ENCODE data around the gene AQP1. TPM values are rescaled to one million over a fixed set of nuclear protein-coding genes. Genes with fewer than 3 reads are reported as not detected.

The AQP1 gene
- total RNA-seq, 1 donor from 2014 or later = 2.5 TPM

DNA sequence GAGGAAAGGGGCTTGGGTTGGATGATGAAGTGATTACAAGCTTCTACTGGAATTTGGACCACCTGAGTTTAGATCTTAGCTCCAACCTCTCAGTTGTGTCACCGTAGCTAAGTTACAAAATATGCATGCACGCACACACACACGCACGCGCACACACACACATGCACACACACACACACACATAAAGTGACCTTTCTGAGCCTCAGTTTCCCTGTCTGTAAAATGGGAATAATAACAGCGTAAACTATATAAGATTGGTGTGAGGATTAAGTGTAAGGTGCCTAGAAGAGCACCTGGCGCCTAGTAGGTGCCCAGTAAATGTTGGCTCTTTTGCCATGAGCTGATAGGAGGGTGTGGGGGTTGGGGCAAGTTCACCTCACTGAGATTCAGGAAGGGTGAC, 12.6 kb upstream of the AQP1 start:
- H3K4me3 ChIP-seq (ENCODE audit: low read depth, low read length) = no peak overlapping the region
- H3K36me3 ChIP-seq (ENCODE audit: control insufficient read depth, insufficient read depth, low read length) = no peaks in the 10 kb centered on the region
- peaks cover 7% of the 10 kb centered on the region for H3K27me3 ChIP-seq (ENCODE audit: control insufficient read depth, insufficient read depth, low read length)
- no peak for DNase-seq (ENCODE audit: low read depth)
- TF ChIP-seq, protein P1, sequence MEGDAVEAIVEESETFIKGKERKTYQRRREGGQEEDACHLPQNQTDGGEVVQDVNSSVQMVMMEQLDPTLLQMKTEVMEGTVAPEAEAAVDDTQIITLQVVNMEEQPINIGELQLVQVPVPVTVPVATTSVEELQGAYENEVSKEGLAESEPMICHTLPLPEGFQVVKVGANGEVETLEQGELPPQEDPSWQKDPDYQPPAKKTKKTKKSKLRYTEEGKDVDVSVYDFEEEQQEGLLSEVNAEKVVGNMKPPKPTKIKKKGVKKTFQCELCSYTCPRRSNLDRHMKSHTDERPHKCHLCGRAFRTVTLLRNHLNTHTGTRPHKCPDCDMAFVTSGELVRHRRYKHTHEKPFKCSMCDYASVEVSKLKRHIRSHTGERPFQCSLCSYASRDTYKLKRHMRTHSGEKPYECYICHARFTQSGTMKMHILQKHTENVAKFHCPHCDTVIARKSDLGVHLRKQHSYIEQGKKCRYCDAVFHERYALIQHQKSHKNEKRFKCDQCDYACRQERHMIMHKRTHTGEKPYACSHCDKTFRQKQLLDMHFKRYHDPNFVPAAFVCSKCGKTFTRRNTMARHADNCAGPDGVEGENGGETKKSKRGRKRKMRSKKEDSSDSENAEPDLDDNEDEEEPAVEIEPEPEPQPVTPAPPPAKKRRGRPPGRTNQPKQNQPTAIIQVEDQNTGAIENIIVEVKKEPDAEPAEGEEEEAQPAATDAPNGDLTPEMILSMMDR (IDR thresholded peaks at IDR 0.05; ENCODE audit: insufficient read depth, low read length, poor library complexity, severe bottlenecking) = no peak

- H3K36me3 ChIP-seq (ENCODE audit: control insufficient read depth, insufficient read depth, low read length) = no peaks in the 10 kb centered on the region
- no peak for DNase-seq (ENCODE audit: low read depth)
- H3K4me3 ChIP-seq (ENCODE audit: low read depth, low read length) = no peak overlapping the region
- peaks cover 7% of the 10 kb centered on the region for H3K27me3 ChIP-seq (ENCODE audit: control insufficient read depth, insufficient read depth, low read length)
- TF ChIP-seq, protein P1 (IDR thresholded peaks at IDR 0.05; ENCODE audit: insufficient read depth, low read length, poor library complexity, severe bottlenecking) = no peak
Measured at GRCh38 chr7:30899630-30900029, 12.0 kb upstream of the AQP1 start.

DNA sequence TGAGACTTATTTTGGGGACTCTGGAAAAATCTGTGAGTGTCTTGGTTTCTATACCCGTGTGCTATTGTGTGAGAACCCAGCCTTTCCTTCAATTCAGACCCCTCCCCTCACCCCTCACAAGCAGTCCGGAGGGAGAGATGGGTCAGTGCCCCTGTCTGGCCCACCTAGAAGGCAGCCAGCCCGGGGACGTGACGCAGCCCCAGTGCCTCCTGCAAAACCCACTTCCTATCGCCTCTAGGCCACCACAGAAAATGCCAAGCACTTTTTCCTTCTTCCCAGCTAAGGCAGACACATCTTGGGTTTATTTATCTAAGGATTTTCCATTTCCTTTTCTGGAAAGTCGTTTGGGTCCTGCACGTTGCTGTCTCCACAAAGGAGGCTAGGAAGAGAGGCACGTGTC, 11.6 kb upstream of the AQP1 start:
- TF ChIP-seq, protein P1 (IDR thresholded peaks at IDR 0.05; ENCODE audit: insufficient read depth, low read length, poor library complexity, severe bottlenecking) = no peak
- Histone ChIP-seq H3K4me3 (ENCODE audit: low read depth, low read length) (no peak overlapping the region), H3K27me3 (ENCODE audit: control insufficient read depth, insufficient read depth, low read length) (peaks cover 7% of the 10 kb centered on the region), H3K36me3 (ENCODE audit: control insufficient read depth, insufficient read depth, low read length) (no peaks in the 10 kb centered on the region)
- no peak for DNase-seq (ENCODE audit: low read depth)

GRCh38 chr7:30900803-30901362, 10.8 kb upstream of the AQP1 start:
- no peaks in the 10 kb centered on the region for H3K36me3 ChIP-seq (ENCODE audit: control insufficient read depth, insufficient read depth, low read length)
- H3K4me3 ChIP-seq (ENCODE audit: low read depth, low read length) = no peak overlapping the region
- no peak for DNase-seq (ENCODE audit: low read depth)
- TF ChIP-seq, protein P1 (IDR thresholded peaks at IDR 0.05; ENCODE audit: insufficient read depth, low read length, poor library complexity, severe bottlenecking) = no peak
- H3K27me3 ChIP-seq (ENCODE audit: control insufficient read depth, insufficient read depth, low read length) = peaks cover 7% of the 10 kb centered on the region

DNA sequence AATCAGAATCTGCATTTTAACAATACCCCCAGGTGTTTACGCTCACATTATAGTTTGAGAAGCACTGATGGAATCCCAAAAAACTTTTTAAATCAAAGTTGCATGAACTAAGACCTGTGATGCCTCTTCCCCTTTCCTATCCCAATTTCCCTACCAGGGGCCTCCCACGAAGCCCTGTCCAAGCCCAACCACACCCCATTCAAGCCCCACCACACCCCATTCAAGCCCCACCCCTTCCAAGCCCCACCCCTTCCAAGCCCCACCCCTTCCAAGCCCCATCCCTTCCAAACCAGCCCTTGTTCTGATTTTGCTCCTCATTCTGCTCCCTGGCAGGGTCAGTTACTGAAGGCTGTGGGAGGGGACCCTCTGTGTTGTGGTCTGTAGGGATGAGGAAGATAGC, 9.8 kb upstream of the AQP1 start:
- Histone ChIP-seq H3K4me3 (ENCODE audit: low read depth, low read length) (no peak overlapping the region), H3K27me3 (ENCODE audit: control insufficient read depth, insufficient read depth, low read length) (peaks cover 5% of the 10 kb centered on the region), H3K36me3 (ENCODE audit: control insufficient read depth, insufficient read depth, low read length) (no peaks in the 10 kb centered on the region)
- DNase-seq (ENCODE audit: low read depth) = no peak
- TF ChIP-seq, protein P1 (IDR thresholded peaks at IDR 0.05; ENCODE audit: insufficient read depth, low read length, poor library complexity, severe bottlenecking) = no peak

DNA sequence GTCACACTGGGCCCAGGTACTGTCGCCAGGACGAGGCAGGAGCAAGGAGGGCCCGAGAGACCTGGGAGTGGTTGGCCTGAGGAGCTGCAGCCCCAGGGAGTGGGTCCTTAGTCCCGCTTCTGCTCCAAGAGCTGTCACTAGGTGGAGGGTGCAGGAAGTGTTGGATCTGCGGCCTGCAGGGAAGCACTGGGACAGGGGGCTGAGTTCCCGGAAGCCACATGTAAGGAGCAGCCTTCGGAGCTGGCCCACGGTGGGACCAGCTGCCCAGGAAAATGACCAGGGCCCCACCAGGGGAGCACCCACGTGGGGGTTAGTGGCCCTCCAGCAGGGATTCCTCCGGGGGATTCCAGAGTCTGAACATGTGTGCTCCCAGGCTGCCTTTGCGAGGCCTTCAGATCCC, 9.2 kb upstream of the AQP1 start:
- TF ChIP-seq, protein P1 (IDR thresholded peaks at IDR 0.05; ENCODE audit: insufficient read depth, low read length, poor library complexity, severe bottlenecking) = no peak

More for the DNA sequence above, 9.2 kb upstream of the AQP1 start:
- Histone ChIP-seq H3K27me3 (ENCODE audit: control insufficient read depth, insufficient read depth, low read length) (peaks cover 3% of the 10 kb centered on the region), H3K36me3 (ENCODE audit: control insufficient read depth, insufficient read depth, low read length) (no peaks in the 10 kb centered on the region), H3K4me3 (ENCODE audit: low read depth, low read length) (no peak overlapping the region)
- DNase-seq (ENCODE audit: low read depth) = no peak

Measured in kidney epithelial cell (primary cell).